Large intestine (tissue), 3 donors: ENCODE data around the gene MST1. TPM values are rescaled to one million over a fixed set of nuclear protein-coding genes. Genes with fewer than 3 reads are reported as not detected.

Source experiments
- DNase-seq, 2 donors: peaks; one replicate each; pipeline versions ENCODE4 v3.0.0 to v3.0.0-alpha.2; 2013
- H3K27ac ChIP-seq: one replicate; pipeline ENCODE4 v1.5.1; 2013; ENCODE audit warnings: low read length
- H3K27me3 ChIP-seq: 2 replicates; pipeline ENCODE4 v1.6.1; 2013; ENCODE audit warnings: low read length; ENCODE audit not compliant: control insufficient read depth, insufficient read depth
- H3K36me3 ChIP-seq: 2 replicates; pipeline ENCODE4 v1.6.1; 2013; ENCODE audit warnings: low read length; ENCODE audit not compliant: control insufficient read depth, insufficient read depth
- H3K4me1 ChIP-seq: one replicate; pipeline ENCODE4 v1.6.1; 2013; ENCODE audit warnings: low read length; ENCODE audit not compliant: control insufficient read depth, insufficient read depth
- H3K4me3 ChIP-seq: one replicate; pipeline ENCODE4 v1.5.1; 2013; ENCODE audit warnings: low read length
- H3K9me3 ChIP-seq: one replicate; pipeline ENCODE4 v1.6.1; 2013; ENCODE audit warnings: mild to moderate bottlenecking, low read depth, low read length, moderate library complexity; ENCODE audit not compliant: control insufficient read depth
- WGBS: methylation state at CpG from one replicate; pipeline ENCODE4 v1.1.5; 2013; ENCODE audit warnings: low lambda C conversion rate; ENCODE audit not compliant: insufficient coverage; 5-methylcytosine and 5-hydroxymethylcytosine counted together
- polyA plus RNA-seq: library from polyadenylated mRNA; unstranded; fragments of 120-200 nt; gene quantifications from one replicate; pipeline ENCODE4 v1.2.1, GENCODE V29; 2013

MST1 gene
- polyA plus RNA-seq, 1 donor, result 464 TPM

- Histone ChIP-seq H3K27me3 (no peaks in the 10 kb centered on the region), H3K4me3 (no peak overlapping the region), H3K4me1 (peaks cover 9% of the 10 kb centered on the region), H3K27ac (no peak overlapping the region), H3K9me3 (no peaks in the 10 kb centered on the region), H3K36me3 (peaks cover 82% of the 10 kb centered on the region)
- WGBS, result 100% methylated on average over 1 of the region's 7 CpGs
- DNase-seq, result no peak
Observed at GRCh38 chr3:49680493-49681231, 8.6 kb downstream of the MST1 start.

- peaks cover 55% of the 10 kb centered on the region for H3K36me3 ChIP-seq
- H3K4me1 ChIP-seq, result peaks cover 20% of the 10 kb centered on the region
- no peak overlapping the region for H3K27ac ChIP-seq
- no peak for DNase-seq
- H3K27me3 ChIP-seq, result no peaks in the 10 kb centered on the region
- WGBS, result no CpG with 5 or more reads among the region's 11 CpGs
- H3K9me3 ChIP-seq, result peaks cover 5% of the 10 kb centered on the region
- no peak overlapping the region for H3K4me3 ChIP-seq
Observed at GRCh38 chr3:49675912-49676311, 13.4 kb downstream of the MST1 start.

- H3K27me3 ChIP-seq, result no peaks in the 10 kb centered on the region
- peak overlapping the region; percentile 79 for H3K4me3 ChIP-seq
- no CpG with 5 or more reads among the region's 34 CpGs for WGBS
- H3K4me1 ChIP-seq, result peaks cover 20% of the 10 kb centered on the region
- H3K9me3 ChIP-seq, result peaks cover 5% of the 10 kb centered on the region
- H3K27ac ChIP-seq, result peak overlapping the region; percentile 85
- peaks cover 42% of the 10 kb centered on the region for H3K36me3 ChIP-seq
- DNase-seq, result peak in 1 of 2 donors; percentile 29
Observed at GRCh38 chr3:49674497-49674983, 14.7 kb downstream of the MST1 start.

- H3K4me3 ChIP-seq, result peak within 1 kb of the TSS; percentile 79
- DNase-seq, result peak; percentile 98 to 99
- peaks cover 20% of the 10 kb centered on the region for H3K4me1 ChIP-seq
- peaks cover 5% of the 10 kb centered on the region for H3K9me3 ChIP-seq
- H3K36me3 ChIP-seq, result peaks cover 36% of the 10 kb centered on the region
- no peaks in the 10 kb centered on the region for H3K27me3 ChIP-seq
- WGBS, result no CpG with 5 or more reads among the region's 71 CpGs
- peak within 1 kb of the TSS; percentile 85 for H3K27ac ChIP-seq
Observed at GRCh38 chr3:49673715-49674496, 15.4 kb downstream of the MST1 start, which contains the start of gene APEH. Gene APEH (plus strand): TSS chr3:49674351. CDS start chr3:49674402, 51 bp downstream.

GRCh38 chr3:49673121-49673714 lies 16.1 kb downstream of the MST1 start:
- peak in 1 of 2 donors; percentile 28 for DNase-seq
- Histone ChIP-seq H3K36me3 (peaks cover 29% of the 10 kb centered on the region), H3K4me3 (peak overlapping the region; percentile 79), H3K4me1 (peaks cover 24% of the 10 kb centered on the region), H3K27me3 (no peaks in the 10 kb centered on the region), H3K9me3 (peaks cover 5% of the 10 kb centered on the region), H3K27ac (peak overlapping the region; percentile 85)
- no CpG with 5 or more reads among the region's 17 CpGs for WGBS

- peak; percentile 63 to 64 for DNase-seq
- peaks cover 12% of the 10 kb centered on the region for H3K36me3 ChIP-seq
- H3K9me3 ChIP-seq, result peaks cover 5% of the 10 kb centered on the region
- H3K27me3 ChIP-seq, result no peaks in the 10 kb centered on the region
- WGBS, result 16% methylated on average over 4 of the region's 11 CpGs
- H3K4me3 ChIP-seq, result no peak overlapping the region
- peaks cover 32% of the 10 kb centered on the region for H3K4me1 ChIP-seq
- H3K27ac ChIP-seq, result no peak overlapping the region
Observed at GRCh38 chr3:49671291-49672288, 17.7 kb downstream of the MST1 start.

GRCh38 chr3:49670940-49671290 lies 18.4 kb downstream of the MST1 start:
- peaks cover 6% of the 10 kb centered on the region for H3K36me3 ChIP-seq
- peaks cover 30% of the 10 kb centered on the region for H3K4me1 ChIP-seq
- no peak overlapping the region for H3K27ac ChIP-seq
- DNase-seq, result no peak
- no CpG with 5 or more reads among the region's 6 CpGs for WGBS
- peaks cover 5% of the 10 kb centered on the region for H3K9me3 ChIP-seq
- no peak overlapping the region for H3K4me3 ChIP-seq
- H3K27me3 ChIP-seq, result no peaks in the 10 kb centered on the region

GRCh38 chr3:49669352-49669751 lies 19.9 kb downstream of the MST1 start:
- Histone ChIP-seq H3K27me3 (no peaks in the 10 kb centered on the region), H3K9me3 (peaks cover 5% of the 10 kb centered on the region), H3K4me1 (peaks cover 18% of the 10 kb centered on the region), H3K36me3 (no peaks in the 10 kb centered on the region), H3K4me3 (no peak overlapping the region), H3K27ac (no peak overlapping the region)
- no CpG with 5 or more reads among the region's 3 CpGs for WGBS
- DNase-seq, result no peak

- H3K27ac ChIP-seq, result no peak overlapping the region
- no peaks in the 10 kb centered on the region for H3K36me3 ChIP-seq
- no peak for DNase-seq
- peaks cover 18% of the 10 kb centered on the region for H3K4me1 ChIP-seq
- peaks cover 5% of the 10 kb centered on the region for H3K9me3 ChIP-seq
- H3K4me3 ChIP-seq, result no peak overlapping the region
- WGBS, result no CpG with 5 or more reads among the region's 5 CpGs
- H3K27me3 ChIP-seq, result no peaks in the 10 kb centered on the region
Observed at GRCh38 chr3:49668861-49669260, 20.4 kb downstream of the MST1 start.
